ENCODE results near the gene KIF1A.
A peak's percentile ranks its signal among the peaks of the same experiment; 100 is the strongest.

The KIF1A gene

GRCh38 chr2:240819858-240820606 lies at the start of gene KIF1A:
TSS of gene KIF1A (minus strand) at chr2:240820219. CDS start at chr2:240797752, 22,467 bp downstream.
- DNase-seq (ENCODE audit: low spot score): no peak

GRCh38 chr2:240869109-240869955 lies 49.3 kb upstream of the KIF1A start:
- DNase-seq (ENCODE audit: low spot score): no peak

GRCh38 chr2:240868286-240869108 lies 48.5 kb upstream of the KIF1A start, which contains the start of gene AGXT:
TSS of gene AGXT (plus strand) at chr2:240868824. CDS start at chr2:240868866, 42 bp downstream.
- DNase-seq (ENCODE audit: low spot score): no peak

- no peak for DNase-seq (ENCODE audit: low spot score)
Observed at GRCh38 chr2:240865391-240865790, 45.4 kb upstream of the KIF1A start.

GRCh38 chr2:240864475-240864874 lies 44.5 kb upstream of the KIF1A start:
- DNase-seq (ENCODE audit: low spot score): no peak

- DNase-seq (ENCODE audit: low spot score): no peak
Observed at GRCh38 chr2:240861547-240861946, 41.5 kb upstream of the KIF1A start.

- no peak for DNase-seq (ENCODE audit: low spot score)
Observed at GRCh38 chr2:240858871-240859270, 38.9 kb upstream of the KIF1A start.

- no peak for DNase-seq (ENCODE audit: low spot score)
Observed at GRCh38 chr2:240858321-240858720, 38.3 kb upstream of the KIF1A start.

- DNase-seq (ENCODE audit: low spot score): no peak
Observed at GRCh38 chr2:240857039-240858008, 37.3 kb upstream of the KIF1A start.

- no peak for DNase-seq (ENCODE audit: low spot score)
Observed at GRCh38 chr2:240856151-240856980, 36.3 kb upstream of the KIF1A start.

- DNase-seq (ENCODE audit: low spot score): no peak
Observed at GRCh38 chr2:240855670-240856069, 35.7 kb upstream of the KIF1A start.

GRCh38 chr2:240852671-240853314 lies 32.8 kb upstream of the KIF1A start:
- no peak for DNase-seq (ENCODE audit: low spot score)

- DNase-seq (ENCODE audit: low spot score): peak; percentile 70
Observed at GRCh38 chr2:240851078-240851991, 31.3 kb upstream of the KIF1A start.

GRCh38 chr2:240850756-240851077 lies 30.7 kb upstream of the KIF1A start:
- DNase-seq (ENCODE audit: low spot score): no peak

GRCh38 chr2:240850026-240850425 lies 30.0 kb upstream of the KIF1A start:
- no peak for DNase-seq (ENCODE audit: low spot score)

GRCh38 chr2:240848900-240849680 lies 29.1 kb upstream of the KIF1A start:
- no peak for DNase-seq (ENCODE audit: low spot score)

GRCh38 chr2:240847817-240848216 lies 27.8 kb upstream of the KIF1A start:
- DNase-seq (ENCODE audit: low spot score): no peak

All from RKO (cell line).